NCI-H146 treated with DMSO at 0.1 percent for 48 hours (cell line): ENCODE data around the gene NMRK2.
"Not testable (repeated sequence)": the region's sequence is repeated elsewhere in the genome, so short reads cannot be mapped to it uniquely, and the experiment has no call there.

Experiments
- DNase-seq: peaks from one replicate; lab custom pipeline; 2025; ENCODE audit not compliant: unreplicated experiment; lab: John Stamatoyannopoulos, UW

Gene NMRK2

DNA sequence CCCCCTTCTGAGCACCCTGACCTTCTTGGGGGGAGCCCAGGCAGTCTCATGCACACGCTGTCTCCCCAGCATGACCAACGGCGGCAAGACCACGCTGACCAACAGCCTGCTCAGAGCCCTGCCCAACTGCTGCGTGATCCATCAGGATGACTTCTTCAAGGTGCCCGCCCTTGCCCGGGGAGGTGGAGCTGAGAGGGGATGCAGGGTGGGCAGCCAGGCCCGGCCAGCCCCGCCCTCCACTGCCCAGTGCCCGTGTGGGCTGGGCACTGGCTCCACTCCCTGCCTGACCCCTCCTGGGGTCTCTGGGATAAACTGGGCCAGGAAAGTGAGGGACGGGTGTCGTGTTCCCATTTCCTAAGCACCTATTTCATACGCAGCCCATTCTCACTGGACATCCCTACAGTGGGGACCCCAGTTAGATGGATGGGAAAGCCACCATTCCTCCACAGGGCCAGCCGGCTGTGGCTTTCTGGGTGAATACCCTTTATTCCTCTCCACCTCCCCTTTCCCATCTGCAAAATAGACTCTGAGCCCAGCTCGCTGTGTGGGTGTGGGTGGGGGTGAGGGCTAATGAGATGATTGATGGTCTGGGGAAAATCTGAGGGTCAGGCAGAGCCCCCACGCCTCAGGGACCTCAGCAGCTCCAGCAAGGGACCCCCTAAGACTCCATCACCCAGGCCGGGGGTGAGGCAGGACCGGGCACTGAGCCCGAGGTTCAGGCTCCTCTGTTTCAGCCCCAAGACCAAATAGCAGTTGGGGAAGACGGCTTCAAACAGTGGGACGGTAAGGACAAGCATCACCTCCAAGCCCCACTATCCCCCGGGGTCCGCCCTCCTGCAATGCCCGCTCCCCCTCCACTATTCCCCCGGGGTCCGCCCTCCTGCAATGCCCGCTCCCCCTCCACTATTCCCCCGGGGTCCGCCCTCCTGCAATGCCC lies 3.9 kb downstream of the NMRK2 start:
- no peak for DNase-seq

DNA sequence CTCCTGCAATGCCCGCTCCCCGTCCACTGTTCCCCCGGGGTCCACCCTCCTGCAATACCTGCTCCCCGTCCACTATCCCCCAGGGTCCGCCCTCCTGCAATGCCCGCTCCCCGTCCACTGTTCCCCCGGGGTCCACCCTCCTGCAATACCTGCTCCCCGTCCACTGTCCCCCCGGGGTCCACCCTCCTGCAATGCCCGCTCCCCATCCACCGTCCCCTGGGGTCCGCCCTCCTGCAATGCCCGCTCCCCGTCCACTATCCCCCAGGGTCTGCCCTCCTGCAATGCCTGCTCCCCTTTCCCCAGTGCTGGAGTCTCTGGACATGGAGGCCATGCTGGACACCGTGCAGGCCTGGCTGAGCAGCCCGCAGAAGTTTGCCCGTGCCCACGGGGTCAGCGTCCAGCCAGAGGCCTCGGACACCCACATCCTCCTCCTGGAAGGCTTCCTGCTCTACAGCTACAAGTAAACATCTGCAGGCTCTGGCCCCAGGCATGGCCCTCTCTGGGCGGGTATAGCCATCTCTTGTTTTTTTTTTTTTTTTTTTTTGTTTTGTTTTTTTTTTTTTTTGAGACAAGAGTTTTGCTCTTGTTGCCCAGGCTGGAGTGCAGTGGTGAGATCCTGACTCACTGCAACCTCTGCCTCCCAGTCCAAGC lies 5.6 kb downstream of the NMRK2 start:
- DNase-seq, result not testable (repeated sequence)

GRCh38 chr19:3942790-3943409 lies 10.0 kb downstream of the NMRK2 start:
- no peak for DNase-seq

GRCh38 chr19:3944018-3944721 lies 11.3 kb downstream of the NMRK2 start:
- DNase-seq, result no peak

DNA sequence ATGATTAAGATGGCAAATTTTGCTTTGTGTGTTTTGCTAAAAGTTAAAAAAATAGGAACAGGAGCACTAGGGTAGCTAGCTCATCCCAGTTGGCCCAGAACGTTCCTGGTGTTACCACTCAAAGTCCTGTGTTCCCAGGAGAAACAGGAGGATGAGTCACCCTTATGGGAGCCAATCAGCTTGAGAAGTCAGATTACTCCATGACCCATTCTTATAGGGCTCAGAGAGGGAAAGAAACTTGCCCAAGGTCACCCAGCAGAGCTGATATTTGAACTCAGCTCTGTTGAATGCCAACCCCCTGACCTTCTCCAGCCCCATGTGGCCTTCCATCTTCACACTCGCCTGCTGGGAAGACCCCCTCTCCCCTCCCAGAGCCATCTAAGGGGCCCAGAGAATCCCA lies 13.0 kb downstream of the NMRK2 start:
- no peak for DNase-seq

GRCh38 chr19:3947316-3947933 lies 14.6 kb downstream of the NMRK2 start:
- DNase-seq, result not testable (repeated sequence)

GRCh38 chr19:3949294-3949693 lies 16.4 kb downstream of the NMRK2 start:
- DNase-seq, result no peak

- no peak for DNase-seq
Observed at GRCh38 chr19:3949997-3950859, 17.4 kb downstream of the NMRK2 start.

DNA sequence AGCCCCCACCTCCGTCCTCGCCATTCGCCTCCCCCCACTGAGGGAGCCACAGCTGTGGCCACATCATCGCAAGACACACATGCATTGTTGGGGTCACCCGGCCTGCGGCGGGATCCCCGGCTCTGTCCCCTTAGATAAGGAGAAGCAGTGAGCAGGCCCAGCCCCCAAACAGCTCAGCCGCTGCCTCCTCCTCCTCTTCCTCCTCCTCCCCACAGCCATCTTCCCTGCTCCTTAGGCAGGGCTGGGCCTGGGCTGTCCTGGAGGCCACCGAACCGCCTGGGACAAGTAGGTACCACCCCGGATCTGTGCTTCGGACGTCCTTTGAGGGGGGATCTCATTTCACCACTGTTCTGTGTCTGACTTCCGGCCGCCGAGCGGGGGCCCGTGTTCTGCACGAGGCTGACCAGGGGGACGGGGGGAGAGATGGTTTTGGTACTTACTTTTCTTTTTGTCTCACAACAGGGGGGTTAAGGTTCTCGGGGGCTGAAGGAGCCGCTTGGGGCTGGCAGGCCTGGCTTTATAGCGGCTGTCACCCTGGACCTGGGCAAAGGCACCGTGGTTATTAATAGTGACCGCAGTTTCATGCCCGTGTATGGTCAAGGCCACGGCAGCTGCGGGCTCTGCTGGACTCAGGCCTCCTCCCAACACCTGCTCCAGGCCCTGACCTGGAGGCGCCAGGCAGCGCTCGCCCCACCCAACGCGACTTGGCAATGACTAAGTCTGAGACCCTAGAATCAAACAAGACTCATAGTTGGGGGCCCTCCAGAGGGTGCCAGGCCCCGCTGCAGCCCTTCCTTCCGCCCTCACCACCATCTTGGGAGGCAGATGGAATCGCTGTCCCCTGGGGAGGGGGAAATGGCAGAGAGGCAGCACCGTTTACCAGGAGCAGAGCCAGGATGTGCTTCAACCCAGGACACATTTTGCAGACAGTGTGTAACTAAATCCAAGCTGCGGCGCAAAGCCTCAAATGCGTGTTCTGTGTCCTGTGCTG lies 18.3 kb downstream of the NMRK2 start:
- DNase-seq, result peak; percentile 1

DNA sequence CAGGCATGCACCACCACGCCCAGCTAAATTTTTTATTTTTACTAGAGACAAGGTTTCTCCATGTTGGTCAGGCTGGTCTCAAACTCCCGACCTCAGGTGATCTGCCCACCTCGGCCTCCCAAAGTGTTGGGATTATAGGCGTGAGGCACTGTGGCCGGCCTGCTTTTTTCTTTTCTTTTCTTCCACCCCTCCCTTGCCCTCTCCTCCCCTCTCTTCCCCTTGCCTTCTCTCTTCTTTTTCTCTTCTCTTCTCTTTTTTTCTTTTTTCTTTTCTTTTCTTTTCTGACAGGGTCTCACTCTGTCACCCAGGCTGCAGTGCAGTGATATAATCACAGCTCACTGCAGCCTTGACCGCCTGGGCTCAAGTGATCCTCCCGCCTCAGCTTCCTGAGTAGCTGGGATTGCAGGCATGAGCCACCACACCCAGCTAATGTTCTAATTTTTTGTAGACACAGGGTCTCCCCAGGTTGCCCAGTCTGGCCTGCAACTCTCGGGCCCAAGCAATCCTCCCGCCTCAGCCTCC lies 19.9 kb downstream of the NMRK2 start:
- DNase-seq, result not testable (repeated sequence)

GRCh38 chr19:3954107-3954506 lies 21.2 kb downstream of the NMRK2 start:
- DNase-seq, result no peak

DNA sequence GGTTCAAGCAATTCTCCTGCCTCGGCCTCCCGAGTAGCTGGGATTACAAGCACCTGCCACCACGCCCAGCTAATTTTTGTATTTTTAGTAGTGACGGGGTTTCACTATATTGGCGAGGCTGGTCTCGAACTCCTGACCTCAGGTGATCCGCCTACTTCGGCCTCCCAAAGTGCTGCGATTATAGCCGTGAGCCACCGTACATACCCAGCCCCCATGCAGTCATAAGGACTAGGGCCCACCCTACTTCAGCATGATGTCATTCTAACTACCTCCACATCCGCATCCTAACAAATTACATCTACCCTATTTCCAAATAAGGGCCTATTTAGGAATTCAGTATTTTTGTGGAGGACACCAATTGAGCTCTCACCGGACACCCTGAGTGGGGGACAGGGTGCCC lies 22.4 kb downstream of the NMRK2 start:
- not testable (repeated sequence) for DNase-seq

DNA sequence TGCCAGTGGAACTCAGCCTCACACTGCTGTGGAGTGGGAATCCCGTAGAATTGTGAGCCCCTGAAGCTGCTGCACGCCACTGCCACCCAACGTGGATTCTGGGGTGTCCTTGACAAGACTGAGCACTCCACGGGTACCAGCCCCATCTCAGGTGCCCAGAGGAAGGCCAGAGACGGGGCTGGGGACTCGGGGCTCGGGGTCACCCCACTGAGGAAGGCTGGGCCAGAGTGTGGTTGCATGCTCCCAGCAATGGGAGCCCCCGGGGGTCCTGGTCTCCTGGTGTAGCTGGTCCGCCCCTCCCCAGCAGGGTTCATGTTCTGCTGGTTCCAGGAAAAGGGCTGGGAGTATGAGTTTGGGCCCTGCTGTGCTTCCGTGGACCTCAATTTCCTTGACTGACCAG lies 22.8 kb downstream of the NMRK2 start:
- DNase-seq, result no peak

GRCh38 chr19:3958836-3959765 lies 26.2 kb downstream of the NMRK2 start:
- DNase-seq, result no peak

- DNase-seq, result no peak
Observed at GRCh38 chr19:3959766-3960131, 26.9 kb downstream of the NMRK2 start.

- no peak for DNase-seq
Observed at GRCh38 chr19:3961007-3961406, 28.1 kb downstream of the NMRK2 start.

GRCh38 chr19:3963458-3964255 lies 30.8 kb downstream of the NMRK2 start:
- no peak for DNase-seq
